GM20431 (cell line): ENCODE measurements around the gene PLA2G12B.
"Not testable (repeated sequence)": the region's sequence is repeated elsewhere in the genome, so short reads cannot be mapped to it uniquely, and the experiment has no call there.

ENCODE experiments used
- in situ Hi-C: fragments of 300-500 bp; cut with MseI, MboI; formaldehyde crosslinking; loops from one replicate; pipeline ENCODE4 v1.15.0; 2020; ENCODE audit warnings: low sequenced_read_pairs; ENCODE audit not compliant: unreplicated experiment

PLA2G12B gene

GRCh38 chr10:72954596-72955554, at the start of gene PLA2G12B:
Gene PLA2G12B (minus strand): TSS chr10:72954806. CDS start chr10:72954685, 121 bp downstream.
- in situ Hi-C loops, result no loop called here

GRCh38 chr10:73003822-73004221, 49.2 kb upstream of the PLA2G12B start:
- in situ Hi-C loops, result no loop called here

GRCh38 chr10:73000973-73001372, 46.4 kb upstream of the PLA2G12B start:
- in situ Hi-C loops, result no loop called here

GRCh38 chr10:72997099-72997498, 42.5 kb upstream of the PLA2G12B start:
- in situ Hi-C loops, result no loop called here

- in situ Hi-C loops, result not testable (repeated sequence)
These were observed 40.9 kb upstream of the PLA2G12B start for GRCh38 chr10:72995459-72995858.

GRCh38 chr10:72989771-72990170, 35.2 kb upstream of the PLA2G12B start:
- in situ Hi-C loops, result not testable (repeated sequence)

GRCh38 chr10:72984618-72985017, 30.0 kb upstream of the PLA2G12B start:
- in situ Hi-C loops, result not testable (repeated sequence)

GRCh38 chr10:72981882-72982529, 27.4 kb upstream of the PLA2G12B start:
- in situ Hi-C loops, result no loop called here

- in situ Hi-C loops, result no loop called here
These were observed 26.6 kb upstream of the PLA2G12B start for GRCh38 chr10:72981028-72981881.

GRCh38 chr10:72980348-72980747, 25.7 kb upstream of the PLA2G12B start:
- in situ Hi-C loops, result no loop called here

GRCh38 chr10:72979709-72980108, 25.1 kb upstream of the PLA2G12B start:
- in situ Hi-C loops, result no loop called here

GRCh38 chr10:72976886-72977285, 22.3 kb upstream of the PLA2G12B start:
- in situ Hi-C loops, result no loop called here

- in situ Hi-C loops, result no loop called here
These were observed 1.4 kb upstream of the PLA2G12B start for GRCh38 chr10:72956001-72956400.

GRCh38 chr10:72954230-72954595, 393 bp downstream of the PLA2G12B start:
- in situ Hi-C loops, result no loop called here

GRCh38 chr10:72953687-72954086, 919 bp downstream of the PLA2G12B start:
- in situ Hi-C loops, result no loop called here

GRCh38 chr10:72952642-72953158, 1.9 kb downstream of the PLA2G12B start:
- in situ Hi-C loops, result no loop called here

- in situ Hi-C loops, result no loop called here
These were observed 2.4 kb downstream of the PLA2G12B start for GRCh38 chr10:72952189-72952588.

GRCh38 chr10:72951760-72952159, 2.8 kb downstream of the PLA2G12B start:
- in situ Hi-C loops, result no loop called here

- in situ Hi-C loops, result no loop called here
These were observed 5.8 kb downstream of the PLA2G12B start for GRCh38 chr10:72948762-72949161.

GRCh38 chr10:72946963-72947362, 7.6 kb downstream of the PLA2G12B start:
- in situ Hi-C loops, result no loop called here
